Measurements from ENCODE around the gene TMCC1.
"Not testable (repeated sequence)": the region's sequence is repeated elsewhere in the genome, so short reads cannot be mapped to it uniquely, and the experiment has no call there.

Gene TMCC1

DNA sequence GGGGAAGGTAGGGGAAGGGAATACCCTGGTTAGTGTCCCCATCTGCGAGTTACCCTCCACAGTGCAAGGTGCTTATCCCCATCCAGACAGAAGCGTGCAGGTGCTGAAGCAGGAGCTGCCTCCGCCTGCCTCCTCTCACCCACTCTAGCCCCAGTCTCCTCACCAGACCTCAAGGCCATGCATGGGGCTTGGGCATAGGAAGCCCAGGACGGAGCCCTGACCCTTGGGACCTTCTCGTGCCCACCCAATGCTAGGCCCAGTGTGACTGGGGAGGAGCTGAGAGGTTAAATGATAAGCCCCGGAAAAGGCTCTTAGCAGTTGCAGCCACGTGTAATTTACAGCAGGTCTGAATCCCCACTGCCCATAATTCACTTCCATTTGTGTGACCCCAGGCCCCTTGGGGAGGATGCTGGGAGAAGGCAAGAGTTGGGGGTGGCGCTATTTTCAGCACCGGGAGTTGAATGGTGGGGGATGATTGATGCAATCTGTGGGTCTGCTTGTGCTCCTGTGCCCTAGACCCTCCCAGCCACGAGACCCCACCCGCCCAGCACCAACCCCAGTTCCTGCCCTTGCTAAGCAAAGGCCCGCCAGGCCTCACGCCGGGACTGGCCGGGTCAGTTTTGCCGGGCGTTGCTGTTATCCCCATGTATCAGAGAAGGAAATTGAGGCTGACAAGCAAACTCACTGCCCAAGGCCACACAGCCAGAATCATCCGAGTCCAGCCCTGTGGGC lies 272.5 kb downstream of the TMCC1 start:
- no peak for DNase-seq

DNA sequence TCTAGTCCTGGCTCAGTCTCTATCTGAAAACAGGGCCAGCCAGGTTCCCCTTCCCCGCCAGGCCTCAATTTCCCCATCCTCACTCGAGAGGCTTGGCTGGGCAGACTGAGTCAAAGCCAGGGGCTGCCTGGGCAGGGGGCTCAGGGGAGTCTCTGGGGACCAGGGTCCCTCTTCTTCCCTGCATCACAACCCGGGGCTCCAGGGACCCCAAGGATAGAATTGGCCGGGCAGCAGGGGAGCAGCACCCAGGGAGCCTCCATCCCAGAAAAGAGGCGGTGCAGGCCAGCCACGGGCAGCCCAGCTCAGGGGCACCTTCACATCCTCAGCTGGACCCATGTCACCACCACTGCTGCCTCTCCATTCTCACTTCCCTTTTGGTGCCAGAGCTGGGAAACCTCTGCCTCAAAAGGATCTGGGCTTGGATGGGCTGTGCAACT lies 273.8 kb downstream of the TMCC1 start:
- no peak for DNase-seq

- DNase-seq, result no peak
These were observed 274.4 kb downstream of the TMCC1 start for GRCh38 chr3:129618901-129619671.

- no peak for DNase-seq
These were observed 275.2 kb downstream of the TMCC1 start for GRCh38 chr3:129618186-129618820.

DNA sequence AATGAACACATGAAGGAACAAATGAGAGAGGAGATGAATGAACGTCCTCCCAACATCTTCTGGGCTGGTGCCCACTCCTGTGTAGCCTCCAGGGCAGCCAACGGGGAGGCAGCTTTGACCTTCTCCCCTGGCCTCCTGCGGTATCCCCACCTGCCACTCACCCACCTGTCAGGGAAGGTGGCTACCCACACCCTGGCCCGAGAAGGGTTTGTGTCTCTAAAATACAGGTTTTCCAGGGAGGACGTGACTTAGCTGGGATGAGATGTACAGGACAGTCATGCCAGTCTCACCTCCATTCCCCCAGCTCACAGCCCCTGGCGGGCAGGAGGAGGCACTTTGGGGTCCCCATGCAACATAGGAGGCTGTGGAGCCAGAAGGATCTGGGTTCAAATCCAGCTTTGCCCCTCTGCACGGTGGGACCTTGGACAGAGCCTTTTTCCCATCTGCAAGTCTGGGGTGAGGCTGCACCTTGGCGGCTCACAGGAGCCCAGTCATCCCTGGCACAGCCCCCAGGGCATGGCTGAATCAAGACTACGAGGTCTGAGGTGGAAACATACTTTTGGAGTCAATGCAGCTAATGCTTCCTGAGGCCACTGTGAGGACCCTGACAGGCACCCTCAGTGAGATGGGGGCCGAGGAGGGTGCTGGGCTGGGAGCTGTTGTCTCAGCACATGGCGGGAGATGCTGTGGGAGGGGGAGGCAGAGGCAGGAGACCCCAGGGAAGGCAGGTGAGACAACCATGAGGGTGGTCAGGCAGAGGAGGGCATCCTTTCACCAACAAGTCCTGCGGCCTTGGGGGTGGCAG lies 275.9 kb downstream of the TMCC1 start:
- DNase-seq, result no peak

DNA sequence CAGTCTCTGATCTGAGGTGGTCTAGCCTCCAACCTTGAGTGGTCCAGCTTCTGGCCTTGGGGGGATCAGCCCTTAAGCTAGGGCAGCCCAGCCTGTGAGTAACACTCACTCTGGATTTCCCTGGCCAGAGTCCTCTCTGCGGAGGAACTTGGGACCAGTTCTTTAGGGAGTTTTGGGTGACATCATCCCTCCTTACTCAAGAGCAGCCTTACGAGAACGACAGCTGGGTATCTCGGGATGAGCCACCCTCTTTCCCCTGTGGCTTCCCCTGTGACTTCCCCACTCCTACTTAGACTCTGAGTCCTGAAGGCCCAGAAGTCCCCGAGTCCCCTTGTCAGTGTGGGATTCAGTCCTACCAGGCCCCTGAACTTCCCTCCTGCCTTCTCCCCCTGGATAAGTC lies 276.8 kb downstream of the TMCC1 start:
- DNase-seq, result no peak

GRCh38 chr3:129616291-129616690 lies 277.2 kb downstream of the TMCC1 start:
- DNase-seq, result no peak

DNA sequence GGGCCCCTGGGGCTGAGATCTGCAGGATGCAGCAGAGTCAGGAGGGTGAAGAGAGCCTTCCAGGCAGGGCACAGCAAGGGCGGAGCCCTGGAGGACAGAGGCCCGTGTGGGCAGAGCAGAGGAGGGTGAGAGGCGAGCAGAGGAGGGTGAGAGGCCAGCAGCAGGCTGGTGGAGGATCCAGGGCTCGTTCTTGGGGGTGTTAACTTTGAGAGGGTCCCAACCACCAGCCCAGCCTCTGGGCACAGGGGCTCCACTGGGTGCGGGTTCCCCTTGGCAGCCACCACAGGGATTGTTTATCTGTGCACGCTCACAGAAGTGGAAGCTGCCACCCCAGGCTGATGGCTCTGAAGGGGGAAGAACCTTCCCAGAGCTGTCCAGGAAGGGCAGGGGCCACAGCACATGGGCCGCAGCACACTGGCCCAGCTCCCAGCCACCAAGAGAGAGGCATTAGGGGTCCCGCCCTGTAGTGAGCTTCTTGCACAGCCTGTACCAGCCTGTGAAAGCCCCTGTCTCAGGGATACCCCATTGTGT lies 277.7 kb downstream of the TMCC1 start:
- DNase-seq, result no peak

- DNase-seq, result no peak
These were observed 278.6 kb downstream of the TMCC1 start for GRCh38 chr3:129614927-129615363.

GRCh38 chr3:129614435-129614834 lies 279.1 kb downstream of the TMCC1 start:
- DNase-seq, result no peak

- no peak for DNase-seq
These were observed 280.2 kb downstream of the TMCC1 start for GRCh38 chr3:129613367-129613740.

DNA sequence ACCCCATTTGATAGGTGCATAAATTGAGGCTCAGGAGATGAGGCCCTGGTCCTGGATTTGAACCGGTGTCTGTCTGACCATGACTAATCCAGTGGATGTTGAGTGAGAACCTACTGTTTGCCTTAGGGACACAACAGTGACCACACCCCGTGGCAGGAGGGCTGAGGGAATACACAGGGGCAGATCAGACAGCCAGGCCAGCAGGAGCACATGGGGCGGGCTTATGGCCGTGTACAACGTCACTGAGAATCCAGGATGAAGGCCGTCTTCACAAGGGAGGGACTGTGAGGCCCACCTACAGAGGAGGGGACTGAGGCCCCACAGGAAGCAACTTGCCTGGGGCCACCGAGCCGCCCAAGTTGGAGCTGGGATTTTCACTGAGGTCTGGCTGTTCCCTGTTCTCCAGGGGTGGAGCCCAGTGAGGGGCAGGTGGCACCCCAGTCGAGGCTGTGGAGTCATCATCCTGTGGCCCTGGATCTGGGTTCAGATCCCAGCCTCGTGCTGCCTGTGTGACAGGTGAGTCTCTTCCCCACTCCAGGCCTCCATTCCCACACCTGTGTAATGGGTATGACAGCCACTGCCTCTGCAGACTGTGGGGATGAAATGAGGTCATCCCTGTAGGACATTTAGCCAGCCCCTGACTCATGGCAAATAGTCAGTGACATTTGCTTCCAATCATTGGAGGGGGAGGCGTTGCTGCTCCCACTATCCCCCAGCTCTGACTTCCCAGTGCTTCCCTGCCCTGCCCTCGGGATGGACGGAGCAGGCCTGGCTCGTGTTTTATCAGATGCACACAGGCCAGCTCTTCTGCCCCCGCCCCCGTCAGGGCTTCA lies 280.8 kb downstream of the TMCC1 start:
- DNase-seq, result no peak

- DNase-seq, result peak; percentile 79
These were observed 281.5 kb downstream of the TMCC1 start for GRCh38 chr3:129611812-129612533.

GRCh38 chr3:129611446-129611800 lies 282.1 kb downstream of the TMCC1 start:
- no peak for DNase-seq

GRCh38 chr3:129610794-129611445 lies 282.6 kb downstream of the TMCC1 start:
- DNase-seq, result not testable (repeated sequence)

DNA sequence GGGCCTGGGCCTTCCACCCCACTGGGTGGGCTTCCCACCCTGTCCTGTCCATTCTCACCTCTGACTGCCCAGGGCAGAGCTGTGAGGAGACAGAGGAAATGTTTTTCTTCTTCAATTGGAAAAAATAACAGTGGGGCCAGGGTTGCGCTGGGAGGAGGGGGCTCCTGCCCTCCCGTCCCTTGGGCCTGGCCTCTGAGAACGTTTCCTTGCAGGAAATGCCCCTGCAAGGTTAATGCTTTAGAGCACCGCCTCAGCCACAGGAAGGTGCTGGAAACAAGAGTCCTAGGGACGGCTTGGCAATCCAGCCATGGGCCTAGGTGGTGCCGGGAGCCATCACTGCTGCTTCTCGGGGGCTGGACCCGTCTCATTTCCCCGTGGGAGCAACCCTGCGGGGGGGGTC lies 283.2 kb downstream of the TMCC1 start:
- DNase-seq, result no peak

DNA sequence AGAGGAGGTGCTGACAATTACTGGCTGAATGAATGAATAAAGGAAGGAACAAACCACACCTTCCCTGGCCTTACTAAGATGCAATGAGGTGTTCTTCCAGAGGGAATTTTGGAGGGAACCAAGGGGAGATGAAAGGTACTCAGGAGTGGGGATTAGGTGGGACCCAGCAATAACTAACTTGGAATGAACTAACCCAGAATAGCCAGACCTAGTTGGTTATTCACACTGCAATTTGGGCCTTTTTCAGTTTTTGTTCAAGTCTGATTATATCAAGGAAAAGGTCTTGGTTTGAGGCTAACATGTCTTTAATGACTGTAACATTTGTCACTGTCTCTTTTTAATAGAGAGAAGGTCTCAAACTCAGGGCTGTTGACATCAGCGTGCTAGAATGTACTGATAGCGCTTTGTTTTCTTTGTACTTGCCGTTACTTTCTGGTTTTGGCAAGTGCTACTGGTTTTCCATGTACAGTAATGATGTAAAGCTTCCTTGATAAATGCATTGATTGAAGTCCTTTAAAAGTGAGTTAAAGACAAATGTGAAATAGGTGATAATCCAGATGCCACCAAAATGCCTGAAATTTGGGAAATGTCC lies 283.8 kb downstream of the TMCC1 start:
- DNase-seq, result no peak

GRCh38 chr3:129608936-129609590 lies 284.4 kb downstream of the TMCC1 start:
- DNase-seq, result no peak

Measured in fibroblast of skin of scalp (primary cell).